Eye (tissue), 1 donor: ENCODE measurements around the gene SELENON.
"Not testable (repeated sequence)": the region's sequence is repeated elsewhere in the genome, so short reads cannot be mapped to it uniquely, and the experiment has no call there.

Experiments used
- DNase-seq: peaks from one replicate; pipeline ENCODE4 v3.0.0-alpha.2; 2015

Gene SELENON

DNA sequence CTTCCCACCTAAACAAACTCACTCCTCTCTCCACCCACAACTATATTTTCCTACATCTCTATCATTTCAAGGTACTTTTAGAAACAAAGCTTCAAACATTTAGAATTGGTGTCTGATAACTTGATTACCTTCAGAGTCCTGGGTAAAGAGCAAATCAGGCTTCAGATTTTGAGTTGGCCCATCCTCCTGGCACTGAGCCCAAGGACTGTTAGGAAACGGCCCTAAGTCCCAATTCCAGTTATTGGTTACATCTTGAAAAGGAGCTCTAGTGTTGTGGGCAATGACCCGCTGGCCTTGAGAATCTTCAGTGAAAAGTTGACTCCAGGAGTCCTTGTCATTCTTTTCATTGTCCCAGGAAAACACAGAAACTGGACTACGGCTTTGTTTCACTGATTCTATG, 34.9 kb downstream of the SELENON start:
- DNase-seq = no peak

DNA sequence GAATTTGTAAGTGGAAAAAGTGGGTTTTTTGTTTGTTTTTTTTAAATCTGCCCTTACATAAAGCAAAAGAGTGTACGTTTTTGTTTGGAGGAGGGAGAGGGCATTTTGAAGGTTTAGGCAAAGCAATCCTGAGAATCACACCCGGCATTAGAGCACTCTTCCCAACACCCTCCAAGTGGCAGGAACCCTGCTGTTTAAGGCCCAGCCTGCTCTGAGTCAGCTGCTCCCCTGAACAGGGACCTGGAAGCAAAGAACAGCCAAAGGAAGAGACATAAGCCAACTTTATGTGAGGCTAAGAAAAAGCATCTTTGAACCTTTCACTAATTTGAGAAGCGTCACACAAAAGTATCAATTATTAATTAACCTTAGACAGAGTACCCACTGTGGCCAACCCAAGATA, 36.7 kb downstream of the SELENON start:
- DNase-seq = no peak

DNA sequence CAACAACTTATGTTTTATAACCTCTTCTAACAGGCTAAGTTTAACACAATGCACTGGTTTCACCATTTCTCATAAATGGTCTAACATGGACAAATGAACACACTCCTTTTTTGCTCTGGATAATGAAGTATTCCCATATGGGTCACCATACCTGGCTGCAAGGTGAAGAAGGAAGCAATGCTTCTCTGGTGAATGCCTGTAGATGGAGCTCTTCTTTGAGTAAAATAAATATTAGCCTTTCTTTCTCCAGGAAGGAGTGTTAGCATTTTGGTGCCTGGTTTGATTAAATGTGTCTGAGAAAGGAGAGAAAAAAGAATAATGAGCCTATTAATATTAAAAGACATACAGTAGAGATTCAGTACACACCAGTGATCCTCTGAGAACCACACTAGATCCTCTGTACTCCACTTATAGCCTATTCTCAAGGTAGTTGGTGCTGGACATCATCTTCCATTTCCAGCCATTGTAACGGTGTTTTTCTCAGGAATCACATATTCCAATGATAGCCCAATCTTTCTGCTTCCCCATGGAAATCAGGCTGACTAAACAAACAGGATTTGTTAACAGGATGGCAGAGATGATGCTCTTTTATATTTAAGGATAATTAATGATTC, 37.4 kb downstream of the SELENON start:
- no peak for DNase-seq

DNA sequence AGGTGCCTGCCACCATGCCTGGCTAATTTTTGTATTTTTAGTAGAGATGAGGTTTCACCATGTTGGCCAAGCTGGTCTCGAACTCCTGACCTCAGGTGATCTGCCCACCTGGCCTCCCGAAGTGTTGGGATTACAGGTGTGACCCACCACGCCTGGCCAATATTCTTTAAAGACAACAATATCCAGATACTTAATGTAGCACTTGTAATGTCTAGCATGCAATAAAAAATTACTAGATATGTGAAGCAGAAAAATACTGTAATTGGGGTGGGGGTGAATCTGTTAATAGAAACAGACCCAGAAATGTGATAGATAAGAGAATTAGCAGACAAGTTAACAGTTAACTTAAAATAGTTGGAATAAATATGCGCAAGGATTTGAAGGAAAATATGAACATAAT, 39.8 kb downstream of the SELENON start:
- not testable (repeated sequence) for DNase-seq

DNA sequence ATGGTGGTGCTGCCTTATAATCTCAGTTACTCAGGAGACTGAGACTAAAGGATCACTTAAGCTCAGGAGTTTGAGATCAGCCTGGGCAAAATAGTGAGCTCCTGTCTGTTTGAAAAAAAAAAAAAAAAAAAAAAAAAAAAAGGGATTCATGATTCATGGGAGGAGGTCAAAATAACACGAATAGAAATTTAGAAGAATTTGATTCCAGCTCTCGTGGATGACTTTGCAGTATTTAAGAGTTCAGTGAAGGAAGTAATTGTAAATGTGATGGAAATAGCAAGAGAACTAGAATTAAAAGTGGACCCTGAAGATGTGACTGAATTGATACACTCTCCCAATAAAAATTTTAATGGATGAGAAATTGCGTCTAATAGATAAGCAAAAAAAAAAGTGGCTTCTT, 43.5 kb downstream of the SELENON start:
- no peak for DNase-seq

DNA sequence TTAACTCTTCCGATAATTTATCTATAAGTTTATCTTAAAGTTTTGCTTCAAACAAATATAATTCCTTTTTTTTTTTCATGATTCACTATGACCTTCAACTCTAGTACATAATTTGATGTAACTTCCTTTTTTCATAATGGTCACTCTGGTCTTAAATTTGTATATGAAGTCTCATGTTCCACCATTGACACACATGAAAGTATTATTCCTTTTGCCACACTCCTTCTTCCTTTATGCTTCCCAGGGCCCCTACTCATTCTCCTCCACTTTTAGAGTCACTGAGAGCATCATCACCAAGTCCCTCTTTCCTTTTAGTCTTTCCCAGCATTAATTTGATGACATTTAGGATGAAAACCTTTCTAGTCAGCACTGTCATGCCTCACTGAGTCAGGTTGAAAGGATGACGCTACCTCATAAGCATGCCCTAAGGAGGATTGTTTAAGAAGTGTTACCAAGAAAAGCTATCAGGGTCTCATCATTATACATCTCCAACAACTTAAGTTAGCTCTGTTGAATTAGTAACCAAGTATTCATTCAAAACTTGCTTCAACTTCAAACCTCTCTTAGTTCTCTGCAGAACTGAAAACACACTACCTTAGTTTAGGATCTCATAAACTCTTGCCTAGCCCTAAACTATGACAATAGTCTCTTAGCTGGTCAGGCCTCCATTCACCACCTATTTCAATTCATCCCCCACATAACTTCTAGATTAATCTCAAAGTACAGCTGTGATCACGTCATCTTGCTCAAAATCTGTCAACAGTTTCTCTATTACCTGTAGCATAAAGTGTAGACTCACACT, 44.7 kb downstream of the SELENON start:
- DNase-seq = no peak

DNA sequence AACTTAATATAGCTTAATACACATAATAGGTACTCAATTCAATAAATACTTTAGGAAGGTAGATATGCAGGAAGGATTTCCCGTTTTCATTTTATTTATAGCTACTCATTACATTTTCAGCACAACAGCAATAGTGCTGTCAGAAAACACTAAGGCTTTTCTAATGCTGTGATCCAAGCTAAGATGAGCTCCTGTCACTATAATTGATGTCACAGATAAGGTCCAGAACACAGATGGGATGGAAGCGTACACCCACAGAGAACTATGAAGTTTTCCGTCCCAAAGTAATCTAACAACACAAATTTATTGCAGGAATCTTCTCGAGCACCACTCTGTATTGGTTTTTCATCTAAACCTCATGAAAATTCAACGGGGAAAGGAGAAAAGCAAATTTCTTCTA, 45.7 kb downstream of the SELENON start:
- DNase-seq = no peak

DNA sequence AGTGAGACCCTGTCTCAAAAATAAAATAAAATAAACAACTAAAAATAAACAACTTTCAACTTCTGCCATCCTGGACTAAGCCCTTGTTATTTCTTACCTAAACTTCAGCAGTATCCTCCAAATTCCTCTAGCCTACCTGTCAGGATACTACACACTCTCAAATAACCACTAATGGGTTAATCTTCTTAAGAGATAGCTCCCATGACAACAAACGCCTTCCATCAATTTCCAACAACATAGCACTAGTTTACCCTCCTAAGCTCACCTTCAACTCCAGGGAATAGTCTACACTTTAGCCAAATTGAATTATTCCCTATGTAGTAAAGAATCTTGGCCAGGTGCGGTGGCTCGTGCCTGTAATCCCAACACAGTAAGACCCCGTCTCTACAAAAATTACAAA, 47.9 kb downstream of the SELENON start:
- DNase-seq = no peak

DNA sequence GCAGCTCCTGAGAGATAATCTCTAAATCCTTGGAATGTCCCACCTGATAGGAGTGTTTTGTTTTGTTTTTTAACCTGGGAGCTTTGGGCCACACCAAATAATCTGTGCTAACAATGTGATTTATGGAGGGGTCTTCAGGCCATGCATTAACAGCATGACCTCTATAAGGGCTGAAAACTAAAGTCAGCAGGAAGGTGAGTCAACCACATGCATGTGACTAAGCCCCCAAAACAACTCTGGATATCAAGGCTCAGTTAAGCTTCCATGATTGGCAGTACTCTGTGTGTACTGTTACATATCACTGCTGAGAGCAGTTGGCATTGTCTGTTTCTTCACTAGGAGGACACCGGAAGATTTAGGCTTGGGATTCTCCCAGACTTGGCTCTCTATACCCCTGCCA, 48.5 kb downstream of the SELENON start:
- no peak for DNase-seq

DNA sequence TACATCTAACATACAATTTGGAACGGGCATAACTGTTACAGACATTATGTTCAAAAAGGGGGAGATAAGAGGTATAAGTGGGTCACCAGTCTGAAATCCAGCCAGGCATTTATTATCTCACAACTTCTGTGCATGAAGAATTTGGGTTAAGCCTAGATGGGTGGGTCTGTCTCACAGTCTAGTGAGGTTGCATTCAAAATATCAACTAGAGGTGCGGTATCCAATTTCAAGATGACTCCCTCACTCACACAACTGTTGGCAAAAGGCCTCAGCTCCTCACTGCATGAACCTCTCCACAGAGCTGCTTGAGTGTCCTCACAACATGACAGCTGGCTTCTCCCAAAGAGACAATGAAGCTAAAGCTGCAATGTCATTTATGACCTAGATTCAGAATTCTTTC, 54.6 kb downstream of the SELENON start:
- DNase-seq = no peak

DNA sequence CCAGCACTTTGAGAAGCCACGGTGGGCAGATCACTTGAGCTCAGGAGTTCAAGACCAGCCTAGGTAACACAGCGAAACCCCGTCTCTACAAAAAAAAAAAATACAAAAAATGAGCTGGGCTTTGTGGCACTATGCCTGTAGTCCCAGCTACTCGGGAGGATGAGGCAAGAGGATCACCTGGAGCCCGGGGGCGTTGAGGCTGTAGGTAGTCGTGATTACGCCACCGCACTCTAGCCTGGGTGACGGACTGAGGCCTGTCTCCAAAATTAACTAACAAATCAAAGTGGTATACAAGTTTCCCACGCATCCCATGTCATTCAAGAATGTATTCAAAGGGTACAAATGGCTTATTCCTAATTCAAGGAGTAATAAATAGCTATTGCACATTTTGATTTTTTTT, 56.9 kb downstream of the SELENON start:
- DNase-seq = no peak

DNA sequence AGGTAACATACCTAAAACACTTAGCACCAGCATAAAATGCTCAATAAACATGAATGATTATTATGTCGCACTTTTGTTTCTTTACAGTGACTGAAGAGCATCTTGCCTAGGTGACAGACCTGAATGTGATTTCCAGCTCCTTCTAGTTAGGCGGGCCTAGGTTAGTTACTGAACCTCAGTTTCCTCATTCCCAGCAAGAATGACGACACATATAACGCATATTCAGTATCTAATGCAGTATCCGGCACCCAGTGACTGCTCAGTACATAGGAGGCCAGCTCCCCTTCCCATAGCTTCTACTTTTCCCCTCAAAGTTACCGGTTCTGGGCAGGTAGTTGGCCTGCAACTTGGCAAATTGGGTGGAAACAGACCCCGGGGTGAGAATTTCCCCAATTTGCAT, 58.5 kb downstream of the SELENON start:
- DNase-seq = no peak

DNA sequence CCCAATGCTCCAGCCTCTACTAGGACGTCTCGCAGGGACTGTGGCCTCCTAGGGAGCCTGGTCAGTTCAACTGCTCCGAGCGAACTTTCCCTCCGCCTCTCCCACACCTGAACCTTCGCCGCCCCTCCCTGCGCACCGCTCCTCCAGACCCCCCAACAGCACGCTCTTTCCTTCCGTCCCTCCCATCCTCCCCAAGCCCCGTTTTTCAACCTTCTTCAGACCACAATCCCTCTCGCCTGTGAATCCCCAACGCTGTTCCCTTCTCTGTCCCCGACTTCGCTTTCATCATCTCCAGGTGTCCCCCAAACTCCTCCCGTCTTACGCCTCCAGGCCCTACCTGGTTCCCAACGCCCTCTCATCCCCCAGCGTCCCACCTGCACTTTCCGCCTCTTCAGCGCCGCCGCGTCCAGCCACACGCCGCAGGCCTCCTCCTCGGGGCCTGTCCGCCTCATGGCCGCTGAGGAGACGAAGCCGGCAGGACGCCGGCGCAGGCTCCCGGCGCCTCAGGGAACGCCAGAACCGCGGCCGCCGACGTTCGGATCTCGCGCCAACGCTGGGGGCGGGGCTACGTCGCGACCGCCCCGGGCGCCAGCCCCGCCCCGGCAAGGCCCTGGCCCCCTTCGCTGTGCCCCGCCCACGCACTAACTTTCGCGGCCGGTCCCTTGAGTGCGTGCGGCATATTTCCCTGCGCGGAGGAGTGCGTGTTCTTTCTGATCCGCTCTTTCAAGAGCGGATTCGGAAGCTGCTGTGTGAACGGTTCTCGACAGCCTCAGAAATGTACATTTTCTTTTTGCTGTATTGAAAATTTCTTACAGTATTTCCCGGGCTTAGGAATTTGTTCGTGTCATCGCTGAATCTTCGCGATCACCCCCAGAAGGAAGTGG, 59.2 kb downstream of the SELENON start, which contains the start of gene AUNIP:
Gene AUNIP, minus strand, starts transcription at position 552 of the 884 bp plus-strand sequence. Its CDS starts 100 bp downstream, at position 452.
- DNase-seq = peak; percentile 92

DNA sequence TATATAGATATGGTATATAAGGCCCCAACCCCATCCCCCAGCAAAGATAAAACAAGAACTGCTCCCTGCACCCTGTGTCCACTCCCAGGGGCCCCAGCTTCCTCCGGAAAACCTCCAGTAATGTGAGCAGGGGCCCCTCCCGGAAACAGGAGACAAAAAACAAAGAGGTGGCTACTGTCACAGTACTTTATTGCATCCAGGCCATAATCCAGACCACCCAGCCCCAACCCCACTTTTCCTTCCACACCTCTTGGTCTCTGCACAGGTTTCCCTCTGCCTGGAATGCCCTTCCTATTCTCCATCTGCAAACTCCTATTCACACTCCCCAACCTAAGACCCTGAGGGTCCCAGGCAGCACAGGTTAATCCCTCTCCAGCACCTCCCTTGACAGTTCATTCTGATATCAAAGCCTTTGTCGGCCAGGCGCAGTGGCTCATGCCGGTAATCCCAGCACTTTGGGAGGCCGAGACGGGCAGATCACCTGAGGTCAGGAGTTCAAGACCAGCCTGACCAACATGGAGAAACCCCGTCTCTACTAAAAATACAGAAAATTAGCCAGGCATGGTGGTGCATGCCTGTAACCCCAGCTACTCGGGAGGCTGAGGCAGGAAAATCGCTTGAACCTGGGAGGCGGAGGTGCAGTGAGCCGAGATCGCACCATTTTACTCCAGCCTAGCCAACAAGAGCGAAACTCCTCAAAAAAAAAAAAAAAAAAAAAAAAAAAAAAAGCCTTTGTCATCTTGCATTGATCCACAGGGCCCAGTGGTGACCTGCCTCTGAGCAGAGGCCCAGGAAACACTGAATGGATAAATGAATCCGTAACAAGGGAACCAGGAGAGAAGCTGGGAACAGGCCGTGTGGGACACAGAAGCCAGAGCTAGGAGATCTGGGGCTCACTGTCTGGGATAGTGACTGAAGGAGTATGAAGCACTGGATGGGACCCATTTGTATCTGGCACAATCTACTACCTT, 61.6 kb downstream of the SELENON start:
- no peak for DNase-seq

DNA sequence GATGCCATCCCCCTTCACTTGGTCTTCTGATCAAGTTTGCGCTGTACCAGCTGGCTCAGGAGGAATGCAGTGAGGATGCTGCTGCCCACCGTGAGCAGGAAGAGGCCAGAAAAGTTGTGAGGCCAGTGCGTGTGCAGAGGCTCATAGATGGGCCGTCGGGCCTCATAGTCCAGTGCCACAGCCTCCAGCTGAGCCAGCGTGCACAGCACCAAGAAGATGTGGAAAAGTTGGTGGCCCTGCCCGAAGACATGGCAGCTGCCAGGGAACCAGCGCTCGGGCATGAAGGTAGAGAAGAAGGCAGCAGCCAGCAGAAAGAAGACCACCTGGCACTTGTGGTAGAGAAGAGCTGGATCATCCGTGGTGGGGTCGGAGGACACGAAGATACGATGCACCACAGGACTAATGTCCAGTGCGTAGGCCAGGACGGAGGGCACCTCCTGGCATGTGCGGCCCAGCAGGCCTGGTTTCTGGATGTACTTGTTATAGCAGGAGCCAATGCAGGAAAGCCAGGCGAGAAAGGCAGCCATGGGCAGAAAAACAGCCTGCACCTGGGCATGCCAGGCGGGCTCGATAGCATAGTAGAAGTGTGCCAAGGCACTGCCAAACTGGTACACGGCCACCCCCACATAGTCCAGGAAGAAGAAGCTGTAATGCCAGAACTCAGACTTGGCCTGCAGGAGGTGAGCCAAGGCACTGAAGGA, 62.9 kb downstream of the SELENON start:
- no peak for DNase-seq

DNA sequence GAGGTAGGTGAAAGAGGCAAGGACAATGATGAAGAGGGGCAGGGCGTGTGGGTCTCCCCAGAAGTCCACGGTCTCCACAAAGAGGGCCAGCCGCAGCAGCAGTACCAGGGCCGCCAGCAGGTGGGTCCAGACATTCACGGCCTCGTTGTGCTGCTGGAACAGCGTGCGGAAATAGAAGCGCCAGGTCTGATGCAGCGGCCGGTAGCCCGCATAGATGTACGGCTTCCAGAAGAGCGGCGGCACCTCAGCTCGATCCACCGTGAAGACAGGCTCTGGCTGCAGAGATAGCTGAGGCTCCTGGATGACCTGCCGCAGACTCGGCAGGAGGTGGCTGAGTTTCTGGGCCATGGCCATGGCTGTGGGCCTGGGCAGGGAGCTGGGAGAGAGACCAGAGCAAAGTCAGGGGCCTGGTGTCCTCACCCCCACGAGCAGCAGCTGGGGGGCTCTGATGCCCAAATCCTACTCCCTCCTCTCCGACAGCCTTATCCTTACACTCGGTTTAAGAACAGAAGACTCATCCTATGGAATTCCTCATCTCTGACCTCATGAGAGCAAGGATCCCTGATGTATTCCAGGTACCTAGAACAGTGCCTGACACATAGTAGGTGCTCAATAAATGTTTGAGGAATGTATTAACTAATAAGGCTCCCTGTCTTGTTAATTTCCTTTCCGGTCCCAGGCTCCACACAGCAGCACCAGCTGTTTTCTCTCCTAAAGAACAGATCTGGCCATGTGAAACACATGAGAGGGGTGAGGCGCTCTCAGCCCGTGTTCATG, 63.7 kb downstream of the SELENON start:
- no peak for DNase-seq

DNA sequence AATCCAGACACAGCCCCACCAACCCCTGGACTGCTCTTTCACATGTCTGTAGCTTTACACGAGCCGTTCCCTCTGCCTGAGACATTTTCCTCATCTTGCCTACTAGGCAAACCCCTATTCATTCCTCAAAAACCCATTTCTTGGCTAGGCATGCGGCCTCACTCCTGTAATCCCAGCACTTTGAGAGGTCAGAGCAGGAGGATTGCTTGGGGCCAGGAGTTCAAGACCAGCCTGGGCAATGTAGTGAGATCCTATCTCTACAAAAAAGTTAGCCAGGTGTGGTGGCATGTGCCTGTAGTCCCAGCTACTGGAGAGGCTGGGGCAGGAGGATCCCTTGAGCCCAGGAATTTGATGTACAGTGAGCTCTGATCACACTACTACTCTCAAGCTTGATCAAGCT, 64.4 kb downstream of the SELENON start:
- DNase-seq = no peak

DNA sequence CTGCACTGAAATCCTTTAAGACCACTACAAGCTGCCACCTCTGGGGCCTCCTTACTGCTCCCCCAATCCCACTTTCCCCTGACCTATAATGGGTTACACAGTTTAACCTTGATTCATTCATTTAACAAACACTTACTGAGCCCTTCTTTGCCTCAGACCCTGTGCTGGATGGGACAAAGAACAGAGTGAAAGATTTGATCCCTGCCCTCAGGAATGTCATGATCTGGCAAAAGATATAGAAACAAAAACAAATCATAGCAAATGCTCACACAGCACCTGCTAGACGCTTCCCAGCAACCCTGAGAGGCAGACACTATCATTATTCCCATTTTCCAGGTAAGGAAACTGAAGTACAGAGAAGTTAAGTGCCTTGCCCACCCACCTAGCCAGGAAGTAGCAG, 66.3 kb downstream of the SELENON start:
- DNase-seq = no peak

DNA sequence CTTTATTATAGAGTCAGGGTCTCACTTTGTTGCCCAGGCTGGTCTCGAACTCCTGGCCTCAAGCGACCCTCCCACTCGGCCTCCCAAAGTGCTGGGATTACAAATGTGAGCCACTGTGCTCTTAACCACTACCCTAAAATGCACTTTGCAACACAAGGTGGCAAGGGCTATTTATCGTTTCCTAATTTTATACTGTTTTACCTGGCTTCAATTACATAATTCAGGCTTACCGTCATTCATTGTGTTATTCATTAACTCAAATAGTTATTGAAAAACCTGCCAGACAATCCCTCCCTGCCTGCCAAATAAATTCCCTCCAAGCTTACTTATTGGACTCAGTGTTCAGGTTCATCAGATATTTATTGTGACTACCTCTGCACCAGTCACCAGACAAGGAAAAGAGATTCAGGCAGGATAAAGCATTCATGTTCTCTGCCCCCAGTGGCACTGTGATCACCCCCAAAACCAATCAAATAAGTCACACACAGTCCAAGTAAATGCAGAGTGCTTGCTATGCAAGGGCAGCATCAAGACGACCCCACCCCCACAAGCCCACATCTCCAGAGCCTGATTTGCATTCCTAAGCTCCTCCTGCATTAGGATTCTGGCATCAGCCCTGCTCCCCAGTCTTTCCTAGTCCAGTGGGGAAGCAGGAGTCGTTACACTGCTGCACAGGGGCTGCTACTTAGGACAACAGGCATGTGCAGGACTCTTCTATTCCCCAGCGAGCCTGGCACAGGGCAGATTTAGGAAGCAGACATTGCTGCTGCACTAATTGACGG, 67.4 kb downstream of the SELENON start:
- DNase-seq = no peak
